T-helper 22 cell (primary cell): ENCODE data around the gene DSCAML1.

ENCODE experiments used
- DNase-seq: peaks from one replicate; pipeline ENCODE4 v3.0.0-alpha.2; 2020; ENCODE audit warnings: low read depth

The DSCAML1 gene

GRCh38 chr11:117442049-117442868 is 354.8 kb downstream of the DSCAML1 start:
- DNase-seq = no peak

- DNase-seq = no peak
These were observed 355.7 kb downstream of the DSCAML1 start for GRCh38 chr11:117441146-117441975.

GRCh38 chr11:117440258-117440657 is 356.8 kb downstream of the DSCAML1 start:
- DNase-seq = no peak

DNA sequence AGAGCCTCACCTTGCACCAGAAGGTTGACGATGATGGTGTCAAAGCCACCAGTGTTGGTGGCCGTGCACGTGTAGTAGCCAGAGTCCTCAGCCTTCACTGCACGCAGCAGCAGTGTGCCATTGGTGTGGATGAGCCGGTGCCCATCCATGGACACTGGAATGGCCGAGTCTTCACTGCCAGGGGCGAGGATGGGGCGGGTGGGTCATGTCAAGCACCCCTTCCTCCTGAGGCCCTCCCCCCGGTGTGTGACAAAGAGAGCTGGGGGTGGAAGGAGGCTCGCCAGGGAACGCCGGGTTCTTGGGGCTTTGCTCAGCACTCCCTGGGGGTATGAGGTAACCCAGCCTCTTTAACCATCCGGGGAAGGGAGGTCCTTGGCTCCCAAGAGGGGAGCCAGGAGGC is 357.8 kb downstream of the DSCAML1 start:
- DNase-seq = no peak

GRCh38 chr11:117438371-117439000 is 358.5 kb downstream of the DSCAML1 start:
- no peak for DNase-seq

- DNase-seq = no peak
These were observed 359.3 kb downstream of the DSCAML1 start for GRCh38 chr11:117437791-117438130.

DNA sequence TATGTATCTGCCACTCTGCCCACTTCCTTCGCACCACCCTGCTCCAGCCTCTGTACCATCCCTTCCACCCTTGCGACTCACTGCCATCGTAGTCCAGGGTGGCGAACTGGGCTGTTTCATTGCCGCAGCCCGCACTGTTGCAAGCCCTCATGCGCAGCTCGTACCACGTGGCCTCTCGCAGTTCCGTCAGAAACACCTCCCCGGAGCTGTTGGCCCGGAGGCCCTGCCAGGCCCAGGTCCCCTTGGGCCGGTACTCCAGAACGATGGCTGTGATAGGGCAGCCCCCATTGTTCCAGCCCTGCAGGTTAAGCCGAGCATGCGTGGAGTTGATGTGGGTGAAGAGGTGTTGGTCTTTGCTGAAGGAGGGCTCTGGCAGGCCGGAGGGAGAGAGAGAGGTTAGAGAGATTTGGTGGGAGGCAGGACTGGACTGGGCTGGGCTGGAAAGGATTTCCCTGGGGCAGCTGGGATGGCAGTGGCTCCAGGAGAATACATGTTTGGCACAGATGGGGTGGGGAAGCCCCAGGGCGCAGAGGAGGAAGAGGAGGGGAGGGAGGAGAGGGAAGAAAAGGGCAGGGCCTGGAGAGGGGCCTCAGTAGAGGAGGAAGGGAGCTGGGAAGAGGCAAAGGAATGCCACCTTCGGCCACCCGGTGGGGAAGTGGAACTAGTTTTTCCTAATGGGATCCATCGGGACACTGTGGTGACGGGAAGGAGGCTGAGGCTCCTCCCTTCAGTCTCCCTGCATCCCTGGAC is 359.8 kb downstream of the DSCAML1 start:
- DNase-seq = no peak

GRCh38 chr11:117435326-117435725 is 361.7 kb downstream of the DSCAML1 start:
- DNase-seq = no peak

- DNase-seq = no peak
These were observed 362.5 kb downstream of the DSCAML1 start for GRCh38 chr11:117434481-117434880.

- no peak for DNase-seq
These were observed 363.3 kb downstream of the DSCAML1 start for GRCh38 chr11:117433717-117434116.

DNA sequence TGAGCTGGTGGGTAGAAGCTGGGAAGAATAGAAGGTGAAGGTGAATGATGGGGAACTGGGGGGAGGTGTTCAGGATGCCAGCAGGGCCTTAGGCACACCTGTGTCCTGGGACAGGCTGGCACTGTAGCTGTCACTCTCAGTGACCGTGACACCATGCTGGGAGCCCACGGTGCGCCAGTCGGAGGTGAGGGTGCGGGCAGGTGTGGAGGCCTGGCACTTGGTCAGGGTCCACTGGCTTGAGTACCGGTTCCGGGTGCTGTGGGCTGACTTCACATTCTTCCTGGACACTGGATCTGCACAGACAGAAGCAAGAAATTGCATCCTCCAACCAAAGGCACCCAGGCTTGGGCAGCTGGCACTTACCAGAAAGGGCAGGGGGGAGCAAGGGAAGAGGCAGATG is 365.6 kb downstream of the DSCAML1 start:
- DNase-seq = no peak

GRCh38 chr11:117430293-117430955 is 366.6 kb downstream of the DSCAML1 start:
- no peak for DNase-seq

DNA sequence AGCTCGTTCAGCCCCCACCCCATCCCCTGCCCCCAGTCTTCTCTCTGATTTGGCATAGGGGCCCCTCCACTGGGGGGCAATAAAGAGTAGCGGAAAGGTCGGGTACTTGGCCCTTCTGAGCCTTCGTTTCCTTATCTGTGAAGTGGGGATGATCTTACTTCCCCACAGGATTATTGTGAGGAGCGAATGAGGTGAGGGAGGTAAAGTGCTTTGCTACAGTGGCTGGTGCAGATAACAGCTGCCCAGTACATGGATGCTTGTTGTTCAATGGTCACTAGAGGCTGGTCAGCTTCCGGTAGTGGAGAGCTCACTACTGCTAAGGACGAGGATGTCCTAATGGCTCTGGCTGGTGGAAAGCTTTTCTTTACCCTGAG is 368.2 kb downstream of the DSCAML1 start:
- DNase-seq = no peak

- DNase-seq = no peak
These were observed 368.7 kb downstream of the DSCAML1 start for GRCh38 chr11:117428186-117428855.

- DNase-seq = no peak
These were observed 369.6 kb downstream of the DSCAML1 start for GRCh38 chr11:117427356-117427874.

DNA sequence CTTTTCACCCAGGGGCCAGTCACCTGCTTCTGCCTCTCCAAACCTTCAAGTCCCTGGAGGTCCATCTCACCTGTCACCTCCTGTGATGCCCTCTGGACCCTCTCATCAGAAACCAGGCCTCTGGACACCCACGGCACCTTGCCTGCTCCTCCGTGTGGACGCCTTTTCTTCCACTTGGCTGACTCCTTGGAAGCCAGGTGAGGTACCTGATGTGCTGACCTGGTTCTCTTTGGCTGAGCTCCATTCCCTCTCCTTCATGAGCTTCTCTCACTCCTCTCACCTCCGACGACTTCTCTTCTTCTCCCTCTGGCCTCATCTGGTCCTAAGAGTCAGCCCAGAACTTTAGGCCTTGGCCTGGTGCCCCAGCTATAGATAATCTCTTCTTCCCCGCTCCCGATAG is 370.1 kb downstream of the DSCAML1 start:
- no peak for DNase-seq

- DNase-seq = peak; percentile 23
These were observed 370.7 kb downstream of the DSCAML1 start for GRCh38 chr11:117426297-117426685.

DNA sequence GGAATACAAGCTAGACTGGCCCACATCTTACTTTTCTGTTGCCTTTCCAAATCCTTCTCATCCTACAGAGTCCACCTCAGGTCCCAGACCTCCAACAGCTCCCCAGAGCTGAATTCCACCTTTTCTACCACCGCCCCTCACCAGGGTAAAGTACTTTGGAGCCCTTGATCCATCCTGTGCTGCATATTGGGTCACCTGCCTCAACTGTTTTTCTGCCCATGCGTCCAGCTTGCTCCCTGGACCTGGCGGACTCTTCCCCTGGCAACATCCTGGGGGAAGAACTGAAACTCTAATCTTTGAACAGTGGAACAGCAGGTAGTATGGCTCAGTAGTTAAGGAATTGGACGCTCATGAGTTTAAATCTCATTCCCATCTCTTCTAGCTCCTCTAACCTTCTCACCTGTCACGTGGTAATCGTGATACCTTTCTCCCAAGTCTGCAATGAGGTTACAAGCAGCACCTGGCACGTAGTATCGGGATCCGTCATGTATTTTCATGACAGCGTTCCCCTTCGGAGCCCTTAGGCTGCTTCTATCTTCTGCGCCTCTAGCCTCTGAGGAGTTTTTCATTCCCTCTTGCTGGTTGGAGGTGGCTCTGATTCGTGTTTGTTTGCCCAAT is 371.2 kb downstream of the DSCAML1 start:
- no peak for DNase-seq

DNA sequence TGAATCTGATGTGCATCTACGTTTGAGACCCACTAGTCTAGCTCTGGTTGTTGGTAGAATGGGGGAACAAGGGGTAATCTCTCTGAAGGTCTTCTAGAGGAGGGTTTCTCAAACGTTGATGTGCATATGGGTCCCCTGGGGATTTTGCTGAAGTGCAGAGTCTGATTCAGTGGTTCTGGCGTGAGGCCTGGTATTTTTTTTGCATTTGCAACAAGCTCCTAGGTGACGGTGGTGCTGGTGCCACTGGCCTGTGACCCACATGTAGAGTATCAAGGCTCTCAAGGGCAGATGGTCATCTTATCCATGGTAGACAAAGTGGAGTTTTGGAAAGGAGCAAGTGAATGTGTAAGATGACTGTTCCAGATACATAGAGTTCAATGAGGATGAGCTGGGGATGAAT is 372.2 kb downstream of the DSCAML1 start:
- DNase-seq = no peak

DNA sequence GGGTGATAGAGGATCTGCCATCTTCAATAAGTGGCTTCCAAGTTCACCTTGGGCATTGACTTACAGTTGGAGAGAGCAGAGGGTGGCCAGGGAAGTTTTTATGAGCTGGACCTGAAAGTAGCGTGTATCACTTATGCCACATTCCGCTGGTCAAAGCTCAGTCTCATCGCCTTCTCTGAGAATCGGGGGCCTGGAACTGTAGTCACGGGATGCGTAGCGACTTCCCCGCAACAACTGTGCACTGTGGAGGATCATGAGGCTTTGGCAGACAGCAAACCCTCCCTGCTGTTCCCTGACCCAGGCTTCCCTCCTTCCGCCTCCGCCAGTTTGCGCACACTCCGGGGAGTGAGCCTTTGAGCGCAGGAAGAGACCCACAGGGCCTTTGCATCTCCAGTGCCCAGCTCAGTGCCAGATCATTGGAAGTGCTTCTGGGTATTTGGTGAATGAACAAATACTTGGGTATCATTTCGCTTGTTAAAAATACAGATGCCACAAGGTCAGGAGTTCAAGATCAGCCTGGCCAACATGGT is 373.9 kb downstream of the DSCAML1 start:
- no peak for DNase-seq
